ENCODE measurements around the gene STAB2. TPM values are rescaled to one million over a fixed set of nuclear protein-coding genes. Genes with fewer than 3 reads are reported as not detected.
A peak's percentile ranks its signal among the peaks of the same experiment; 100 is the strongest.

STAB2 gene
- total RNA-seq, 1 donor from 2014 or later = not detected

- Histone ChIP-seq H3K27ac (no peak overlapping the region), H3K9me3 (no peaks in the 10 kb centered on the region), H3K36me3 (no peaks in the 10 kb centered on the region), H3K4me1 (no peaks in the 10 kb centered on the region), H3K4me3 (no peak overlapping the region), H3K27me3 (no peaks in the 10 kb centered on the region)
- intact Hi-C loops (cut with DNase I) = loop anchor here (5.0 to 10.0 kb wide), 2 partner anchors 600 to 1603 kb away; no protein-coding TSS in a partner anchor
- no peak for DNase-seq (ENCODE audit: low spot score in 2 of 2)
- TF ChIP-seq CTCF (IDR thresholded peaks at IDR 0.05) = no peak
These were observed 39.7 kb upstream of the STAB2 start for GRCh38 chr12:103547376-103547775.

- Histone ChIP-seq H3K36me3 (no peaks in the 10 kb centered on the region), H3K4me1 (no peaks in the 10 kb centered on the region), H3K4me3 (no peak overlapping the region), H3K9me3 (no peaks in the 10 kb centered on the region), H3K27ac (no peak overlapping the region), H3K27me3 (no peaks in the 10 kb centered on the region)
- intact Hi-C loops (cut with DNase I) = loop anchor here (2.0 to 10.0 kb wide), 3 partner anchors 601 to 1603 kb away; no protein-coding TSS in a partner anchor
- DNase-seq (ENCODE audit: low spot score in 2 of 2) = no peak
- no peak for TF ChIP-seq CTCF (IDR thresholded peaks at IDR 0.05)
These were observed 39.1 kb upstream of the STAB2 start for GRCh38 chr12:103547929-103548328.

GRCh38 chr12:103548622-103549601, 38.2 kb upstream of the STAB2 start:
- Histone ChIP-seq H3K36me3 (no peaks in the 10 kb centered on the region), H3K4me3 (no peak overlapping the region), H3K27me3 (no peaks in the 10 kb centered on the region), H3K4me1 (no peaks in the 10 kb centered on the region), H3K9me3 (no peaks in the 10 kb centered on the region), H3K27ac (no peak overlapping the region)
- peak in 1 of 2 donors; percentile 74 for DNase-seq (ENCODE audit: low spot score in 2 of 2)
- intact Hi-C loops (cut with DNase I) = loop anchor here (2.0 to 10.0 kb wide), 3 partner anchors 602 to 1604 kb away; no protein-coding TSS in a partner anchor
- TF ChIP-seq CTCF (IDR thresholded peaks at IDR 0.05) = peak; percentile 44 to 76 (median 57)

GRCh38 chr12:103556890-103557627, 30.0 kb upstream of the STAB2 start:
- Histone ChIP-seq H3K4me1 (no peaks in the 10 kb centered on the region), H3K4me3 (no peak overlapping the region), H3K27ac (no peak overlapping the region), H3K27me3 (no peaks in the 10 kb centered on the region), H3K36me3 (no peaks in the 10 kb centered on the region), H3K9me3 (no peaks in the 10 kb centered on the region)
- no peak for TF ChIP-seq CTCF (IDR thresholded peaks at IDR 0.05)
- intact Hi-C loops (cut with DNase I) = no loop called here
- no peak for DNase-seq (ENCODE audit: low spot score in 2 of 2)

GRCh38 chr12:103557628-103558010, 29.5 kb upstream of the STAB2 start:
- Histone ChIP-seq H3K4me3 (no peak overlapping the region), H3K4me1 (no peaks in the 10 kb centered on the region), H3K9me3 (no peaks in the 10 kb centered on the region), H3K36me3 (no peaks in the 10 kb centered on the region), H3K27me3 (no peaks in the 10 kb centered on the region), H3K27ac (no peak overlapping the region)
- intact Hi-C loops (cut with DNase I) = no loop called here
- TF ChIP-seq CTCF (IDR thresholded peaks at IDR 0.05) = no peak
- DNase-seq (ENCODE audit: low spot score in 2 of 2) = no peak
